NOMO-1 (cell line): ENCODE data around the gene BTNL8.

ENCODE experiments used
- DNase-seq, 2 experiments: peaks; one replicate each; lab custom pipeline; 2025; ENCODE audit not compliant: unreplicated experiment in 2 of 2; lab: John Stamatoyannopoulos, UW

The BTNL8 gene, protein sequence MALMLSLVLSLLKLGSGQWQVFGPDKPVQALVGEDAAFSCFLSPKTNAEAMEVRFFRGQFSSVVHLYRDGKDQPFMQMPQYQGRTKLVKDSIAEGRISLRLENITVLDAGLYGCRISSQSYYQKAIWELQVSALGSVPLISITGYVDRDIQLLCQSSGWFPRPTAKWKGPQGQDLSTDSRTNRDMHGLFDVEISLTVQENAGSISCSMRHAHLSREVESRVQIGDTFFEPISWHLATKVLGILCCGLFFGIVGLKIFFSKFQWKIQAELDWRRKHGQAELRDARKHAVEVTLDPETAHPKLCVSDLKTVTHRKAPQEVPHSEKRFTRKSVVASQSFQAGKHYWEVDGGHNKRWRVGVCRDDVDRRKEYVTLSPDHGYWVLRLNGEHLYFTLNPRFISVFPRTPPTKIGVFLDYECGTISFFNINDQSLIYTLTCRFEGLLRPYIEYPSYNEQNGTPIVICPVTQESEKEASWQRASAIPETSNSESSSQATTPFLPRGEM

DNA sequence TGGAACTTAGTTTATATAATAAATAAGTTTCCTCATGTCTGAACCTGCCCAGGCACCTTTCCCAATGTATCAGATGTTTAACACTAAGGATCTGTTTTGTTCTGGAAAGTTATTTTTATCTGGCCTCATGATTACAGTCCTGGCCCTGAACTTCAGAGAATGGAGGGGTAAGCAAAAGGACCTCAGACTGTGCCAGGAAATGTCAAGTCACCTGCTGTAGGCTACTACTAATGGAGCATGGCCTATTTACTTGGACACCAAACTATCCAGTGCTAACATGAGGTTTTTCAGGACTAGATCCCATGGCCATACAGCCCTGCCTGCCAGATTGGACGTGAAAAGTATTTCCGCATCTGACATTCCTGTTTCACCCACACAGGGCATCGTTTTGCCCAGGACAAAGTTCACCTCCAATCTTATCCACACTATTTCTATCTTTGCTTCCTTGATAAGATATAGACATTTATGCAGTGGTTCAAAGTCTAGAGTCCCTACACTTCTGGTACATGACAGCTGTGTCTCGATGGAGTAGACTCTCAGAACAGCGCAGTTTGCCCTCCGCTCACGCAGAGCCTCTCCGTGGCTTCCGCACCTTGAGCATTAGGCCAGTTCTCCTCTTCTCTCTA, at the start of gene BTNL8:
Gene BTNL8, plus strand, starts transcription at position 539 of the 626 bp plus-strand sequence. CDS start 152 bp downstream, outside the sequence.
- no peak for DNase-seq

DNA sequence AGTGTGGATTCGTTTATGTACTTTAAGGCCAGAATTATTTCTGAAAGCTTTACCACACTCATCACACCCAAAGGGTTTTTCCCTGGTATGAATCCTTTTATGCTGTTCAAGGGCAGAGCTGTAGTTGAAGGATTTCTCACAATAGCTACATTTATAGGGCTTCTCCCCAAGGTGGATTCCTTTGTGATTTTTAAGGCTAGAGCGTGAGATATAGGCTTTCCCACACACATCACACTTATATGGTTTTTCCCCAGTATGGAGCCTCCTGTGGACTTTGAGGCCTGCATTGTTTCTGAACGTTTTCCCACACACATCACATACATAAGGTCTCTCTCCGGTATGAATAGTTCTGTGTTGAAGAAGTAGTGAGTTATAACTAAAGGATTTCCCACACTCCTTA, 49.1 kb upstream of the BTNL8 start:
- no peak for DNase-seq

DNA sequence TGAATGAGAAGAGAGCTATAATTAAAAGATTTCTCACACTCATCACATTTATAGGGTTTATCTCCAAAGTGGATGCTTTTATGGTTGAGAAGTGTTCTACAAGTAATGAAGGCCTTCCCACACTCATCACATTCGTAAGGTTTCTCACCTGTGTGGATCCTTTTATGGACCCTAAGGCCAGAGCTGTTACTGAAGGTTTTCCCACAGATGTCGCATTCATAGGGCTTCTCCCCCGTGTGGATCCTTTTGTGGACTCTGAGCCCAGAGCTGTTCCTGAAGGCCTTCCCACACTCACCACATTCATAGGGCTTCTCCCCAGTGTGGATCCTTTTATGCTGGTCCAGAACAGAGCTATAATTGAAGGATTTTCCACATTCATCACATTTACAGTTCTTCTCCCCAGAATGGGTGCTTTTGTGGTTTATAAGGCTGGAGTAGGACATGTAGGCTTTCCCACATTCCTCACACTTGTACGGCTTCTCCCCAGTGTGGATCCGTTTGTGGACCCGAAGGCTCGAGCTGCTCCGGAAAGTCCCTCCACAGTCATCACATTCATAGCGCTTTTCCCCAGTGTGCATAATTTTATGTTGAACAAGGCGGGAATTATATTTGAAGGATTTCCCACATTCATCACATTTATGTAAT, 48.4 kb upstream of the BTNL8 start:
- no peak for DNase-seq

DNA sequence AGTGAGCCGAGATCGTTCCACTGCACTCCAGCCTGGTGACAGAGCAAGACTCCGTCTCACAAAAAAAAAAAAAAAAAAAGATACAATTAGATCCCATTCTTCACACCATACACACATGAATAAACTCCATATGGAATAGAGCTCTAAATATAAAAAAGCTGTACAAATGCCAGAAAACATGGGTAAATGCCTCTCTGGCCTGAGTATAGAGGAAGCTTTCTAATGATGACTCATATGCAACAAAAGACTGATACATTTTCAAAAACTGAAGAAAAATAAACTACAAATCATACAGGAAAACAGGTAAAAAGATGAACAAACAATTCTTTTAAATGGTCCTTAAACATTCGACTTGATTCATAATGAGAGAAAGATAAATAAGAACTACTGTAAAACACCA, 46.5 kb upstream of the BTNL8 start:
- DNase-seq: no peak

DNA sequence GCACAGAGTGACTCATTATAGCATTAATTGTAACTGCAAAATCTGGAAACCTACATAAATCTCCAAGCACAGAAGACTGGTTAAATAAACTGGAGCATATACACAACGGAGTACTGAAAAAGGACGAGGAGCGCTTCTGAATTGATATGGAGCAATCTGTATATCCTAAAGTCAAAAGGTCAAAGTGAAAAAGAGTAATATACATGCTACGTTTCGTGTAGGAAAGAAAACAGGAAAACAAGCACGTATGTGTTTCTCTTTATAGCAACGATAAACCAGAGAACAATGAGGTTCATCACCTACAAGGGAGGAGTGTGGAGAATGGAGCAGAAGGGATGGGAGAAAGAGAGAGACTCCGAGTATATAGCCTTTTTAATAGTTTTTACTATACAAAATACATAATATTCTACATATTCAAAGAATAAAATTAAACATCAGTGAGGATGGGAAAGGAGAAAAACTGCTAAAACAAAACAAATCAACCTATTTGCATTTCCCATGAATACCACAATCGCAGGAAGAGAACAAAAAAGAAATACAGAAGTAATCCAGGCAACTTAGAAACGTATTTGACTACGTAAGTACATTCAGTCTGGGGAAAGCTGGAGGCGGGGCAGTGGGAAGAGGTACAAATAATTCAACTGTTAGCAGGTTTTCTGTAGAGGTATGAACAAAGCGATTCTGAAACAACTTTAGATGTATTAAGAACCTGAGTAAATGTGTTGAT, 45.7 kb upstream of the BTNL8 start:
- no peak for DNase-seq

DNA sequence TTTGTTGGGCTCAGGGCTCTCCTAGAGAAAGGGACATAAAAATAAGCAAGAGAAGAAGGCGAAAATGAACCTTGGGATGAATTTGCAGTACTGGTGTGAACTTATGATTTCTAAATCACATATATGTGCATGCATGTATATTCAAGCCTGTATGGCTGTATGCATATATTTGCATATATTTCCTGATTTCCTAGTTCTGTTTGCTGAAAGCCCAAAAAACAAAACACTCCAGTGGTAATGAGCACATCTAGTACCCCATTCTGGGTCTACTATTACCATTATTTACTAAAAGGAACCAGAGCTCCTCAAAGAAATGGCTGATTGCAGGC, 45.1 kb upstream of the BTNL8 start:
- no peak for DNase-seq

DNA sequence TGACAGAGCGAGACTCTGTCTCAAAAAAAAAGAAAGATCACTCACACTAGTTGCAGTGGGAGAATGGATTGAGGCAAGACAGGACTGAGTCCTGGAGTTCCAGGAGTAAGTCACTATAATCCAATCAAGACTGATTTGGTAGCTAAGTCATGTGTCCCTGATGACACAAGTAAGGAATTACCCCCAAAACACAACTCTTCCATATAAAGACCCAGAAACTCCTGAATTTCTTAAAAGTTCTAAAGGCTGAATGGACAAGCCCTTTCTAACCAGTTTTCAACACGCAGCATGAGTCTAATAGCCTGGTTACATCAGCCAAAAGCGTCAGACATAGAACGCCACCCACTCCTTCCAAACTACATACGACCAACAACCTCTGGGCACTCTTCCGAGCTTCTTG, 40.4 kb upstream of the BTNL8 start:
- DNase-seq: no peak

DNA sequence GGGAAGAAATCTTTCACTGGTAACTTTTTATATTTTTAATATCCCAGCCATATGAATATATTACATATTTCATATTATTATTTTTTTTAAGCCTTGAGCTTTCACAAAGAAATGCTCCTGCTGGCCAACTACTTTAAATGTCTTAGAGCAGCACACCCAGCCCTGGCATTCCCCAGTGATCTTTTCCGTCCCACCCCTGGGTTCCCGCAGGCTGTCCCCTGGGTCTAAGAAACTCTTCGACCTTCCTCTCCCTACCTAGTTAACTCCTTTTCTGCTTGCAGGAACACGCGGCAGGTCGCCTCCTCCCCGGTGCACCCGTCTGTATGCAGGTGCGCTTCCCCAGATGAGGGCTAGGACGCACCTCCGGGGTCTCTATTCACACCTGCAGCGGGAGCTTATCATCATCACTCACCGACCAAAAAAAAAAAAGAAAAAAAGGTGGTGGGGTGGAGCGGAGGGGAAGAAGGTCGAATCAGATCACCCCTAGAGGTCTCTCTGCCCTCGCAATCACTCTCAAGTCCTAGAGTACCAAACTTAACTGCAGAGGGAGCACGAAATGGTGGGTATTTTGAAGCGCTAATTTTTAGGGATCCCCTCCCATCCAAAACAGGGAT, 38.6 kb upstream of the BTNL8 start:
- peak; percentile 42 to 77 for DNase-seq

DNA sequence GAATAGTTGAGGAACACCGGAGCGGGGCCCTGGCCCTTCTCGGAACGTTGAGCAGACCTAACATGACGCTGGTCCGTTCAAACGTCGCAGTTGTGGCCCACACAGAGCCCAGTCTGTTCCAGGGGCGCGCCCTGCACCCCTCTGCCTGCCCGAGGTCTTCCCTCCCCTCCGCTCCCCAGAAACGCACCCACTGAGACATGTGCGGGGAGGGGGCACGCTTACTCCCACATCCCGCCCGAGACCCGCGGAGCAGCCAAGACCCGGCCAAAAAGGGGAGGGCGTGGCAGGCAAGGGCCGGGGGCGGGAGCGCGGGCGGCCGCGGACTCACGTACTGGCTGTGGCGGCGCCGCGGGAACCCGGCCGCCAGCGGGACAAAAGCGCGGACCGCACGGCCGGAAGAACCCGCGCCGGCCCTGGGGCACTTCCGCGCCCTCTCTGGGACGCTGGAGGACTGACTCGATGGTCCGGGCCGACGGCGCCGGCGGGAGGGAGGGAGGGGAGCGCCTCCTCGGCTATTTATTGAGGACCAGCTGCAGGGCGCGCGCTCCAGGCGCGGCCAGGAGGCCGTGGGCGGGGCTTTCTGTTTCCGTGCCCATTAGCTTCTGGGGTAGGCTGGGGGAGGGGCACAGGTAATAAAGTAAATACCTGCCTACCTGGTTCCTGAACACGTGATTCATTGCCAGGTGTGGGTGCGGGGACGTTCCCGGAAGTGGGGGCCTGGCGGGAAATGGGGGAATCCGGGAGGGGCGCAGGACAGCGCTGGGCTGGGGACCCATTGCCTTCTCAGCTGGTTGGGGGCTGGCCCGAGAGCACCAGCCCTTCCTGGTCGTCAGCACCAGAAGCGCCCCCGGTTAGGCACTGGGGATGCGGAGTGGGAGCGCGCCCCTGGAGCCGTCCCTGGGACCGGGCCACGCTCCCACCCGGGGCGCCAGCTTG, 37.8 kb upstream of the BTNL8 start, which contains the start of gene ZFP62:
Gene ZFP62, minus strand, starts transcription at position 390 of the 936 bp plus-strand sequence. Its CDS starts 57 bp downstream, at position 333.
- peak; percentile 77 to 88 for DNase-seq

DNA sequence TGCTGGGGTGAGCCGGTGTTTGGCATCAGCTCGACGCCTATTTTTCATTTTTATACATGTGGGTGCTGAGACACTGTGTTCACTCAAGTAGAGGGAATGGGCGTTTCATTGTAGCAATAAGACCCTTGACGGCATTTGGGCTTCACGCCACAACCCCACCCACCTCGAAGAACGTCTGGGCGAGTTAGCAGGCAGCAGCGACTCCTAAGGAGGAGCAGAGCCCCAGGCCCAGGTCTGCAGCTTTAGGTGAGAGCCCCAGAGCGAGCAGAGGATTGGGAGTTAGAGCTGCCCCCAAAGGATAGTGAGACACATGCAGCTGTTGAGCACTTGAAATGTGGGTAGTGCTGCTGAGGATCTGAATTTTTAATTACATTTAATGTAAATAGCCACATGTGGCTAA, 36.3 kb upstream of the BTNL8 start:
- no peak for DNase-seq

DNA sequence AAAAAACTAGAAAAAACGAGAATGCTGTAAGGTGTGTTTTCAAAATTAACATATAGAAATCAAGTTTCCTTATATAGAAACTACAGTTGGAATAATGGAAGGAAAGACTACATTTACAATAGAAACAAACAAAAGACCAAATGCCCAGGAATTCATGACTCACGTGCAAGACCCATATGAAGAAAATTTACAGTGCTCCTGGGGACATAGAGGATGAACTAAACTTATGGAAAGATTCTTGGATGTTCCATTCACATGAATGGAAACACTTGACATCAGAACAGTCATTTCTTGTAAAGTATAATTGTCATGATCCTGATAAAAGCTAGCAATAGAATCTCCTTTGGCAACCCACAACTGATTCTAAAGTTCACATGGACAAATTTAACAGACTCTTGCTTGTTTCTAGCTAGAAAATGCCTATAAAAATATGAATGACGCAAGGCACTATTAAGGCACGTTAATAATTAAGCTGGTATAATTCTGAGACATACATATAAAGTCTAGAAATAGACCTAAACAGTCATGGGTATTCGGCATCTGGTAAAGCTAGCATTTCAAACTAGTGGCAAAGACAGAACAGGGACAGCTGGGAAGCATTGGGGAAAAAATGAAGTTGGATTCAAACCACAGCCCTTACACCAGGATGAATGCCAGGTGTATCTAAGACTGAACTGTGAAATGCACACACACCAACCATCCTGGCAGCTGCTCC, 32.8 kb upstream of the BTNL8 start:
- DNase-seq: no peak

DNA sequence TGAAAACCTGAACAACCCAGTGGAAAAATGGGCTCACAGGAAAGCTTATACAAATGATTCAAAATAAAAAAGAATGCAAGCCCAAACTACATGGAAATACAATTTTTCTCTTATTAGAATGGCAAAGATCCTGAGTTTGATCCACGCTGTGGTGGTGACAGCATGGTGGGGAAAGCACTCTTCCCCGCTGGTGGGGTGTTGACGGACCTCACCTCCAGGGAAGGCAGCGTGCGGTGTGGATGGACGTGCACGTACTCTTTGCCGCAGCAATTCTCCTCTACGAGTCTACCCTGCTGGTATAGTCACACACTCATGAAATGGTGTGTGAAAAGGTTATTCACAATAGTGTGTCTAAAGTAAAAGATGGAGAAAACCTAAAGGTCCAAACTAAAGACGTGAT, 32.0 kb upstream of the BTNL8 start:
- DNase-seq: no peak

DNA sequence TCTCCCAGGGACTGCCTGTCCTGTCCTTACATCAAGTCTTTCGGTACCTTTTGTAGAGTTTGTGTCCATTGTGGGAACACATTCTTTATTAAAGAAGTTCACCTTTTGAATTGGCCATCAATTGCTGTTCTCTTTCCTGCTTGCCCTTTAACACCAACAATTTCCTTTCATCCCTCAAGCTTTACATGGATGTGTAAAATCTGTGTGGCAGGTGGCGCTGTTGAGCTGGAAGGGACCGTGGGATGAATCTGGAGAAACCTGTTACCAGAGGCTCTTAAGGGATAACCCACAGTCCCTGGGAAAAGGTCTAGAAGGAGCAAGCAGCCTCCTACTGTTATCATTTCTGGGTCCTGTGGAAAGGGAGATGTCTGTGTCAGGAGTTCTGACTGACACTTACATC, 30.0 kb upstream of the BTNL8 start:
- peak; percentile 6 to 65 for DNase-seq

DNA sequence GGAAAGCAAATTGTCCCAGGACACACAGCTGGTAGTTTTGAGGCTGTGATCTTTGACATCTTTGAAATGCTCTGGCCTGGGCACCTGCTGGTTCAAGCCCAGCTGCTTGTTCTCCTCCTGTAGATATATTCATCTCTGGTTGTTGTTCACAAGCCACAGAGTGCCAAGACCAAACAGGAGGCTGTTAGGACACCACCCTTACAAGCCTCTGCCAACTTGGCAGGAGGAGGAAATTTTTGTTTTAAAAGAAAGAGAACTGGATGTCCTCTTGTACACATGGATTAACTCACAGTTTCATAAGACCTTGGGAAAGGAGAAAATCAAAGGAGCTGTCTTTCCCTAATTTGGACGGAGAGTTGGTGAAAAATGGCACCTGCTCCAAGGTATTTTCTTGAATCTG, 29.4 kb upstream of the BTNL8 start:
- DNase-seq: no peak

DNA sequence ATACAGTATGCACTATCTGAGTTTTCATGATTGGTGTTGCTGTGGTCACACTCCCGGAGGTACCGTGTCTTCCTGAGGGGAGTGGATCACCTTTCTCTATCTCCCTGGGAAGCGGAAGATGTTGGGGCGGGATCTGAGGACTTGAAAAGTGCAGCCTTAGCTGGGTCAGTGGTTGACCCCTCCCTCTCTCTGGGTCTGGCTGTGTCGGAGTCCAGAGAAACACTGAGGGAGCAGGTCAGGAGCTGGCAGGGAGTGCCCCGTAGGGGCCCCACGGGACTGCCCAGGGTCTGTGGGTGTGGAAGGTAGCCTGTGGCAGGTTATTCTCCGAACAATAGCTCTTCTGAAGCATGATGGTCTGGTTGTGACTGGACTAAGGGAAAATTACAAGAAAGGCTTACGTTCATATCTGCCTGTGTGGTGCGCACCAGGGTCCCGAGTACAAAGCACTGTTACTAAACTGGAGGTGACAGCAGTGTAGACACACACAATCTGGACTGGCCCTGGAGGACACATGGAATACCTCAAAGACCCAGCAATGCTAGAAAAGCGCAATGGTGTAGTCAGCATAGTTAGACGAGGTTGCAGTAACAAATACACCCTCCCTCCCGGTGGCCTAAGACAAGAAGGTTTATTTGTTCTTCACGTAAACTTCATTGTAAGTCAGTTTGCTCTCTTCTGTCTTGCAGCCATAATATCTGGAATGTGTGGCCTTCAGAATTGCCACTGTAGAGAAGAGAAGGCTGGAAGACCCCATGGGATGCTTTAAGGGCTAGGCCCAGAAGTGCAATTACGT, 28.5 kb upstream of the BTNL8 start:
- DNase-seq: no peak

DNA sequence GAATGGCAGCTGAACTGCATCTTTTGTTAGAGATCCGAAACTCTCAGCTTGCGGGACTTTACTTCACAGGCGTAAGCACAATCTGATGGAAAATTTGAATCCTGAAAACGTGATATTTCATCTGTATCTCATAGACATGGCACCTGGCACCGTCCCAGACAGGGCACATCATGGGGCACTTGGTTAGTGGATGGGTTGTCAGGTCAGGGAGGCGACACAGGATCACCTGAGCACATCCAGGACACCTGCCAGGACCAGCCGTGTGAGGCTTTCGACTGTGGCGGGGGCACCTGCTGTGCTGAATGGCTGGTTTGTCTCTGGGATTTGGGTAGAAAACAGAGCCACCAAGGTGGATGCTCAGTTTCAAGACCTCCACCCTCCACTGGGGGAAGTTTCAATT, 26.5 kb upstream of the BTNL8 start:
- DNase-seq: no peak

DNA sequence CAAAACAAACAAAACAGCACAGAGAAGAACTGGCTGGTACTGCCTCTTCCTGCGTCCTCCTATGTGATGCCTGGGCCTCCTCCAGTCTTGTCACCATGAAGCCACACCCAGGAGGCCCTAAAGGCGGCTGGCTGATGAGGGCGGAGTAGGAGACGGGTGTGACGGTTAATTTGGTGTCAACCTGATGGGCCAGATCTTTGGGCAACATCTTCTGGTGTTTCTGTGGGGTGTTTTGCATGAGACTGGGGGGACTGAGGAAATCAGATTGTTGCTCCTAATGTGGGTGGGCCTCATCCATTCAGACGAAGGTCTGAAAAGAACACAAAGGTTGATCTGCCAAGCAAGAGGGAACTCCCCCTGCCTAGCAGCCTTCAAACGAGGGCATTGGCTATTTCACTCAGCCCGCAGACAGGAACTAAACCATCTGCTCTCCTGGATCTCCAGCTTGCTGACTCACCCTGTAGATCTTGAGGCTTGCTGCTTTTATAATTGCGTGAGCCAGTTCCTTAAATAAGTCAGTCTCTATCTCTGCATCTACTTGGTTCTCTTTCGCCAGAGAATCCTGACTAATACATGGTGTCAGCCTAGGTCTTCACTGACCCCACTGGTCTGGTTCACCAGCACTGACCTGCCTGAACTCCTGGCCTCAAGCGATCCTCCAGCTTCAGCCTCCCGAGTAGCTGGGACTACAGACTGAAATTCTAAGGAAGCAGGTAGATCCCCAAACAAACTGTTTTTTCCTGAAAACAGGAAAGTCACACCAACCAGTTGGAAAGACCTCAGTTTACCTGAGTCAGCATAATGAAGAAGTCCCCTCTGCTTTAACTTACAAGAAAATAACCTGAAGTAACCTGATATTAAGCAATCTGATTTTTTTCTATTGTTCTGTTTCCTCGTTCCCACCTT, 25.1 kb upstream of the BTNL8 start:
- peak; percentile 71 to 95 for DNase-seq
